H7 (cell line): ENCODE results near the gene FAM53B. TPM values are rescaled to one million over a fixed set of nuclear protein-coding genes. Genes with fewer than 3 reads are reported as not detected.
"Not testable (repeated sequence)": the region's sequence is repeated elsewhere in the genome, so short reads cannot be mapped to it uniquely, and the experiment has no call there.

Experiments used
- DNase-seq: peaks from one replicate; pipeline ENCODE4 v3.0.0; 2012
- H3K27me3 ChIP-seq: 2 replicates; pipeline ENCODE4 v1.6.0; 2011; ENCODE audit warnings: mild to moderate bottlenecking, low read length; ENCODE audit not compliant: control insufficient read depth, insufficient read depth
- H3K36me3 ChIP-seq: replicated peaks from 2 replicates; pipeline ENCODE4 v1.5.1; 2011; ENCODE audit warnings: low read length; ENCODE audit not compliant: control insufficient read depth, insufficient read depth
- H3K4me3 ChIP-seq: 2 replicates; pipeline ENCODE4 v1.5.1; 2011; ENCODE audit warnings: low read depth, mild to moderate bottlenecking, control low read depth, low read length, moderate library complexity; ENCODE audit not compliant: insufficient read depth
- total RNA-seq: library from RNA; depleted of rRNA; stranded (reverse); fragments of >200 nt; shearing (Covaris generic); gene quantifications from 2 replicates; pipeline ENCODE4 v1.2.3, GENCODE V29; 2014

The FAM53B gene
- total RNA-seq, 1 experiment from 2014 or later: 37.4 TPM

DNA sequence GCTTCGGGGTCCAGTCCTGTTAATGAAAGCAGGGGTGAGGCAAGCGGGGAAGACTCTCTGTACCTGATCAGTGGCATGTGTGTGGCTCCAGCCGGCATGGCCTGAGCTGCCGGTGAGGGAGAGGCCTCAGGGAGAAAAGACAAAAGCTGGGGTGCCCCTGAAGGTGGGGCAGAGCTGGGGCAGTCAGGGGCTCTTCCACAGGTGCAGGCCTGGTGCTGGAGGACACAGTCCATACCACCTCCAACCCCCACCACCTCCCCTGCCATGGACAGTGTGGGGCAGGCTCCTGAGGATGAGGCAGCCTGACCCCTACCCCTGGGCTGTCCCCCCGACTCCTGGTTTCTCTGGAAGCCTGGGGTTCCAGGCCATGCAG is 153.1 kb downstream of the FAM53B start:
- H3K27me3 ChIP-seq: no peaks in the 10 kb centered on the region
- DNase-seq: no peak
- H3K36me3 ChIP-seq: no peaks in the 10 kb centered on the region
- H3K4me3 ChIP-seq: no peak overlapping the region

DNA sequence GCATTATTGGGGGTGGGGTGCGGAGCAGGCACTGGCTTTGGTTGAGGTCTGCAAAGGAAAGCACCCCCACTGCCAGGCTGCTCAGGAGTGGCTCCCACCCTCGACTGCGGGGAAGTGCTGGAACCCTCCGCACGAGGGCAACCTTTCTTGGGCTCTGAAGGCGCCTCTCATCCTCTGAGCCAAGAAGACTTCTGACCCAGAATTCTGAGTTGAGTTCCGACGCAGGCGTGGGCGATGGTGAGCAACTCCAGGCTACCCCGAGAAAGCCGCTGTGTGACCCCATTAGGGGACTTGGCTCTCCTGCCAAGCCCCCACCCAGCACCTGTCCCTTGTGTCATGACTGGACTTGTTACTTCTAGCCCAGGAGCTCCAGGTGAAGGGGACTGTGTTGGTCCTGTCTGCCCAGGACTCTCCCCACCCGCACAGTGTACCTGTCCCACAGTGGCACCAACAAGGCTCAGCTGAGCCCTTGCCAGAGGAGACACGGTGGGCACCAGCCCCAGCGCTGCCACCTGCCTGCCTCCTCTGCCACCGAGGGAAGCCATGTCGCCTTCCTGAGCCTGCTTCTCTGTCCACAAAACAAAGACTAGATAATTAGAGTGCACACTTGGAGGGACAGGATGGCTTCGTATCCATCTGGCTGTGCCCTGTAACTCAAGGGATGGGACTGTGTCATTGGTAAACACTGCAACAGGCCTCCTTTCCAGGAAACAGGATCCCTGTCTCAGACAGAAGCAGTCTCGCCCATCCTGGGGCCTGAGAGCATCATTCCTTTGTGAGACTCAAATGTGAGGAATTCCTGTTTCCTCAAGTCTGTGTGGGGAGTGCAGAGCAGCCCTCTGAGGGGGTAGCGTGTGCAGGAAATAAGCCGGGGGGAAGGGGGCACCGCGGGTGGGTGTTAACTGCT is 153.7 kb downstream of the FAM53B start:
- Histone ChIP-seq H3K4me3 (no peak overlapping the region), H3K27me3 (no peaks in the 10 kb centered on the region), H3K36me3 (no peaks in the 10 kb centered on the region)
- peak; percentile 75 for DNase-seq

DNA sequence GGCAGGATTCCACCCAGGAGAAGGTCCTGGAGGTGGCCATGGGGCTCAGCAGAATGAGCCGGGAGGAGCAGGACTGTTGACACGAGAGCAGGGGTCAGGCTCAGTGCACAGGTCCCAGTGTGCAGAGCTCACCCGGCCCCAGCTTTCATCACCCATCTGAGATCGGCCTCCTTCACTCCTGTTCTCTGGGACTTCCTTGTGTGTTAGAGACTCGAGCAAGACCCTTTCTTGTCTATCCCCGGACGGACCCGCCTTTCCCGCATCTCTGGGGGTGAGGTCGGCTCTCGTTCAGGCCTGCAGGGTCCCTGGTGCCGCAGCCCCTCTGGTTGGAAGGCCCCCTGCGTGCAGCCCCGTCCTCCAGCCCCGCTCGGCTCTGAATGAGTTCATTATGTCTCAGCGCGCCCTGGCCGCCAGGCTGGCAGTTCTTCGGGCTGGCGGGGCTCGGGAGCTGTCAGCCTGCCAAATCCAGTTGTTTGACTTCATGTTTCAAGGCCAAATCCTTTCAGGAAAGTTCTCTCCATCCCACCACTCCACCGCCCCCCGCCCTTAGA is 154.6 kb downstream of the FAM53B start:
- no peaks in the 10 kb centered on the region for H3K36me3 ChIP-seq
- DNase-seq: peak; percentile 65
- H3K4me3 ChIP-seq: no peak overlapping the region
- H3K27me3 ChIP-seq: no peaks in the 10 kb centered on the region

DNA sequence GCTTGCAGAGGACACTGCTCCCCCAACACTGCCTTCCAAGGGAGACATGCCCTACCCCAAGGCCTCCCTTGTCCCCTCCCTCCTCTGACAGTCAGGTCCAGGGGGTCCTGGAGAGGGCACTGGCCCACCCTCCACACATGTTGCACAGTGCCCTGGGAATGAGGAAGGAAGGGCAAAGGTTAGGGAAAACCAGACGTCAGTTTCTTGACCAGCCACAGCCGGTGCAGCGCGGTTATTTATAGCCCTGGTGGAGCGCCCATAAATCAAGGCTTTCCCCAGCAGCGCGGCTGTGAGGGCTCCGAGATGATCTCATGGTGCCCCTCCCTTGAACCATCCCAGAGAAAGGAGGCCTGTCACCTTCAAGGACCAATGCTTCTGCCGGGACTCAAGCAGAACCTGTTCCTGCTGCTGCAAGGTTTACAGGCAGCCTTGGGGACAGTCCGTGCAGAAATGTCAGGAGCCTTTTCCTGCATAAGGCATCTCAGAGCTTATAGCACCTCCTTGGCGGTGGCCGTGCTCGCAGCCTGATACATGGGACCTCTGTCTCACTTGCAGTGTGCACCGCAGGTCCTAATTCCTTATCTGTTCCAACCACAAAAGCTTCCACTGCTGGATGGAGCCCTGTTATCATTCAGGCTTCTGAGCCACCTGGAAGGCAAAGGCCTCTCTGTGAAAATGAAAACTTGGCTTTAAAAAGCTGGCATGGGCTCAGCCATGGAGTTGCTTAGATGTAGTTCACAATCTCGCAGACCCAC is 155.3 kb downstream of the FAM53B start:
- DNase-seq: peak; percentile 39
- H3K4me3 ChIP-seq: no peak overlapping the region
- no peaks in the 10 kb centered on the region for H3K27me3 ChIP-seq
- no peaks in the 10 kb centered on the region for H3K36me3 ChIP-seq

DNA sequence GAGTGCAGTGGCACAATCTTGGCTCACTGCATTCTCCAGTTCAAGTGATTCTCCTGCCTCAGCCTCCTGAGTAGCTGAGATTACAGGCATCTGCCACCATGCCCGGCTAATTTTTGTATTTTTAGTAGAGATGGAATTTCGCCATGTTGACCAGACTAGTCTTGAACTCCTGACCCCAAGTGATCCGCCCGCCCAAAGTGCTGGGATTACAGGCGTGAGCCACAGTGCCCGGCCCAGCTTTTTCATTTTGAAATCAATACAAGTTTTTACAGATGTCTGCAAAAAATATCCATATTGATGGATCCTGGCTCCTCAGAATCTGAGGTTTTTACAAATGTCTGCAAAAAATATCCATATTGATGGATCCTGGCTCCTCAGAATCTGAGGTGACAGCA is 155.8 kb downstream of the FAM53B start:
- not testable (repeated sequence) for DNase-seq, H3K4me3 ChIP-seq, H3K27me3 ChIP-seq, H3K36me3 ChIP-seq

DNA sequence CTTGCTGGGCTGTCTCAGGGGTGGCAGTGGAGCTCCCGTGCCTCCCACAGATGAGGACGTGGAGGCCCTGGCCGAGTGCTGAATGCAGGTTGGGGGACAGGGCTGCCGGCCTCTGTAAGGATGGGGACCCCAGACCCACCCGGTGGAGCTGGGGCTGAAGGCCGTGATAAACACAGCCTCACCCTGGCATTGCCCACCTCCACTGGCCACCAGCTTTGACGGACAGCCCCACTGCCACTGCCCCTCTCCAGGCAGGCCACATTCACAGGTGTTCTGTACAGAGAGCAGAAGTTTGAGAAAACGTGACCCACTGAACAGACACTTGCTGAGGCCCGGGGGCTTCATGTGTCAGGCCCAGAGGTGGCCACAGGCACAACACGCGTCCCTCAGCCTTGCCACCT is 156.4 kb downstream of the FAM53B start:
- H3K4me3 ChIP-seq: no peak overlapping the region
- H3K27me3 ChIP-seq: no peaks in the 10 kb centered on the region
- peak; percentile 52 for DNase-seq
- H3K36me3 ChIP-seq: no peaks in the 10 kb centered on the region

DNA sequence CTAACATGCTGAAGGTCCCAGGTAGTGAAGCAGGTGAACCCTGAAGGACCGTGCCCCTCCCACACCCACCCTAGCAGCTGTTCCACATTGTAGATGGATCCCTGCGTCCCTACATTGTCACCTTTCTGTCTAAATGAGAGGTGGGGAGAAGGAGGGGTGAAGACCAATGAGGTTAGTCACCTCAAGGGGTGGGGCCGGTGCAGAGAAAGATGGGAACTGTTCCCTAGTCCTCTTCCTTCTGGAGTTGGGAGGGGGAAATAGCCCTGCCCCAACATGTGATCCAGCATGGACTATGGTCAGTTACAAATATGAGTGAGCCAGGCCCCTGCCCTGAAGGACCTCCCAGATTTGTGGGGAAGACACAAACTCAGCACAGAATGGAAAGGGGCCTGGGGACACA is 158.0 kb downstream of the FAM53B start:
- DNase-seq: peak; percentile 55
- no peak overlapping the region for H3K4me3 ChIP-seq
- H3K27me3 ChIP-seq: no peaks in the 10 kb centered on the region
- no peaks in the 10 kb centered on the region for H3K36me3 ChIP-seq

DNA sequence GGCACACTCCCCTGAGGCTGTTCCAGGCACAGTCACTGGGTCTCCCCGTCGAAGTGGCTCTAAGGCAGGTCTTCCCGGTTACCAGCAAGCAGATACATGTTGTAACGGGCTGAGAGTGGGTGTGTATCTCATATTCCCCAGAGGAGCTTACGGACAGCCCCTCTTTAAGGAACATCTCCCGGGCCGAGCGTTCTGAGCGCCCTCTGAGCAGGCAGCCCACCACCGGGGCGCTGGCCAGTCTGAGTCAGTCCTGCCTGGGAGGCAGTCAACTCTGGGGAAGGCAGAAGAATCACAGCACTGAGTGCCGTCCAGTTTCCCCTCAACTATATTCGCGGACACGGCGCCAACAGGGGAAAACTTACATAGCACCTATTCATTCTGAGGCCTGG is 165.2 kb downstream of the FAM53B start:
- Histone ChIP-seq H3K36me3 (no peaks in the 10 kb centered on the region), H3K27me3 (no peaks in the 10 kb centered on the region), H3K4me3 (no peak overlapping the region)
- peak; percentile 36 for DNase-seq

DNA sequence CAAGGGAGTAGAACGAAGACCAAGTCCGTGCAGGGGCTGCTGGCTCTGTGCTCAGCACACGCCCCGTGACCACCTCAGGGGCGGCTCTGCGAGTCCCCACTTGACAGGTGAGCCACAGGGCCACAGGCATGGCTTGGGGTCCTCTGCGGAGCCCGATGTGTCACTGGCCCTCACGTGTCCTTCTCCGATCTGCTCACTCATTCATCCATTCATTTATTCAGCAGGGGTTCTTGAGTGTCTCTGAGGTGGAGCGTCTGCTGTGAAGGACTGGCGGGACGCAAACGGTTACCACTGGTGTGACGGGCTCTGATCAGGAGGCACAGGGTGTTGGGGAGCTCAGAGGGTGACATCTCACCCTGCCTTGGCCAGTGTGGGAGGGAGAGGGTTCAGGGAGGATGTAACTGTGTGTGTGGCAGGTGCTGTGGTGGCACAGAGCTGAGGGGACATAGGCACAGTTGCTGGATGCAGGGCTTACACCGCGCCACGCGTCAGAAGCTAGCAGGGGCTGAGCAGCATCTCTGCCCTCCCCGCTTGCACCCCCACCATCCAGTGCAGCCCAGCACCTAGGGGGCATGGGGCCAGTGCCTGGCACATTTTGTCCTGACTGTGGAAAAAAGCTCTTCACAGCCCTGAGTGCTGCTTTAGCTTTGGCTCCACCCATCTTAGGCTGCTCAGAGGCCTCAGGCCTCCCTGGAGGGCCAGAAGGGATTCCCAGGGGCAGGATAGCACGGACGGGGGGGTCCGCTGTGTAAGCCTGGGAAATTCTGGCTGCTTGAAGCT is 165.8 kb downstream of the FAM53B start:
- Histone ChIP-seq H3K36me3 (no peaks in the 10 kb centered on the region), H3K27me3 (no peaks in the 10 kb centered on the region), H3K4me3 (no peak overlapping the region)
- peak; percentile 37 for DNase-seq

DNA sequence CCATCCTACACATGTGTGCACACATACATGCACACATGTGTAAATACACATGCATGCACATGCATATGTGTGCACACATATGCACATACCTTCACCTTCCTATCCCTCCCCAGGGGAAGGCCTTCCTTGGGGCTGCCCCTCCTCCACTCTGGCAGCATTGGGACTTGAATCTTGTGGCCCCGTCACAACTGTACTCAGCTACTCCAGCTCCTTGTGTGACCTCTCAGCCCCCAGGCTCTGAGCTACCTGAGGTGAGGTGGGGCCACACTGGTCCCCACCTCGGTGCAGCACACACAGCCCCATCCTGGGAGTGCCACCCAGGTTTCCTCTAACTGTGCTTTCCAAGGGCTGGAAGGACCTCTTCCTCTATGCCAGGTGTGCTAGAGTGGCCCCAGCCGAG is 166.5 kb downstream of the FAM53B start:
- Histone ChIP-seq H3K36me3 (no peaks in the 10 kb centered on the region), H3K27me3 (no peaks in the 10 kb centered on the region), H3K4me3 (no peak overlapping the region)
- DNase-seq: peak; percentile 28

DNA sequence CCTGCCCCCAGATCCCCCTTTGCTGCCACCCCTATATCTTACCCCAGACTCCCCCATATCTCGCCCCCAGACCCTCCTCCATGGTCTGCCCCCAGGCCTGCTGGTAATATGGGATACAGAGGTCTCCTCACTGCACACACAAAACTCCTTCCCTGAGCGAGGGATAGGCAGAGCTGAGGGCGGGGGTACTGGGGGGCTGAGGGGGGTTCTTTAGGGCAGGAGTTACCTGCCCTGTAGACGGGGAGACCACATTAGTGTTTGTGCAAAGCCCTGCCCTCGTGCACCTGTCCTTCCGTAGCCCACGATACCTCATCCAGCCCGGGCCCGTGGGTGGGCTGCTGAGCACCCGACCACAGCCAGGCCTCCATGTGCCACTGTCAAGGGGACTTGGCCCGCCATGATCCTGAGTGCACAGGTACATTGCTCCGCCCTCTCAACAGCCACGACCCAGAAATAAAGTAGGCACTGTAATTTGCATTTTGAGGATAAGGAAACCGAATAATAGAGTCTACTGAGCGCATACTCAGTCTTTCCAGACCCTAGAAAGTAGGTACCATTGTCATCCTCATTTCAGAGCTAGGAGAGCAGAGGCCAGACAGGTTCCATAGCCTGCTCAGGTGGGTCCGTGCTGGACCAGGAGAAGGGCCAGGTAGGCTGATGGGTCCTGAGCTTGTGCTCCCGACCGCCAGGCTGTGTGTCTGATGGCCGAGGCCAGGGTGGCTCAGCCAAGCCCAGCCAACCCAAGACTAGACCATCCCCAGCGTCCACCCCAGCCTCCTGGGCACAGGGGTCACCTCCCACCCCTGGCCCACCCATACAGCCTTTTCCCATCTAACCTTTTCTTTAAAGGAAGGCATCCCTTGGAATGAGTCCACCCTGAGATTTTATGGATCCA is 167.4 kb downstream of the FAM53B start:
- DNase-seq: peak; percentile 35
- Histone ChIP-seq H3K36me3 (no peaks in the 10 kb centered on the region), H3K4me3 (no peak overlapping the region), H3K27me3 (no peaks in the 10 kb centered on the region)

DNA sequence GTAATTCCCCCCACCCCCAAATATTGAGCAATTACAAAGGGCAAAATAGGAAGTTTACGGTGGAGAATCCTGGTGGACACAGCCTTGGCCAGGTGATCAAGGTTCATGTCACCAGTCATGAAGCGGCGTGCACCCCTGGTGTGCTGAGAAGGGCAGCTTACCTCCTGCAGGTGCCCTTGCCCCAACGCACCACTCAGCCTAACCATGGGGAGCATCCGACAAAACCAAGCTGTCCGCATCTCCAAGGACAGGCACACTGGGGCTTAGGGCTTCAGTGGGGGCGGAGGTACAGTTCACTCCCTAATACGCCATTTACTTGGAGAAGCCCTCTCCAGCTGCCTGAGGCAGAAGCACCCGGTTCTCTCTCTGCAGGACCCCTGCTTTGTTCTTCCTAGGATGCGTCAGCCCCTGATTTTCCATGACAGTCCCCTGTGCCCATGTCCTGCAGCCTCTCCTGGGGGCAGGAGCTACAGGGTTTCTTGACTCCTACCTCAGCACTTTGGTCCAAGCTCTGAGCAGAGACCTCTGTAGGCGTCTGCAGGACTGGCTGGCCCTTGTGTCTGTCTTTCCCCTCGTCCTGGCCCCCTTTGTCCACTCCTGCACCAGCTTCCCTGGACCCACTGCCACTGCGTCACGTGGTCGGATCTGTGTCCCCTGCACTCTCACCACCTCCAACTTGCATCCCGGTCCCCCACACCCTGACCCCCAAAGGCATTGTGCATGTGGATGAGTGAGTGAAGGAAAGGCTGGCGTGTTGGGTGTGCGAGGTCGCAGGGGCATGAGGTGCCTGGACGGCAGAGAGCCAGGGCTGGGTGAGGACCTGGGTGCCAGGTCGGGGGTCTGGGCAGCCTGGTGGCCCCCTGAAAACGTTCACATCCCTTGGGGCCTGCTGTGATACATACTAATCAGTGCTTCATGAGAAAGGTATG is 168.8 kb downstream of the FAM53B start:
- Histone ChIP-seq H3K36me3 (no peaks in the 10 kb centered on the region), H3K27me3 (no peaks in the 10 kb centered on the region), H3K4me3 (no peak overlapping the region)
- DNase-seq: peak; percentile 50
